HG03103 (cell line): ENCODE measurements around the gene PLEKHF1.
"Not testable (repeated sequence)": the region's sequence is repeated elsewhere in the genome, so short reads cannot be mapped to it uniquely, and the experiment has no call there.

Source experiments
- ATAC-seq: cut with Tn5 transposase; IDR thresholded peaks from one replicate; pipeline ENCODE4 v1.9.1; 2021; ENCODE audit warnings: low read depth; ENCODE audit not compliant: unreplicated experiment

PLEKHF1 gene

DNA sequence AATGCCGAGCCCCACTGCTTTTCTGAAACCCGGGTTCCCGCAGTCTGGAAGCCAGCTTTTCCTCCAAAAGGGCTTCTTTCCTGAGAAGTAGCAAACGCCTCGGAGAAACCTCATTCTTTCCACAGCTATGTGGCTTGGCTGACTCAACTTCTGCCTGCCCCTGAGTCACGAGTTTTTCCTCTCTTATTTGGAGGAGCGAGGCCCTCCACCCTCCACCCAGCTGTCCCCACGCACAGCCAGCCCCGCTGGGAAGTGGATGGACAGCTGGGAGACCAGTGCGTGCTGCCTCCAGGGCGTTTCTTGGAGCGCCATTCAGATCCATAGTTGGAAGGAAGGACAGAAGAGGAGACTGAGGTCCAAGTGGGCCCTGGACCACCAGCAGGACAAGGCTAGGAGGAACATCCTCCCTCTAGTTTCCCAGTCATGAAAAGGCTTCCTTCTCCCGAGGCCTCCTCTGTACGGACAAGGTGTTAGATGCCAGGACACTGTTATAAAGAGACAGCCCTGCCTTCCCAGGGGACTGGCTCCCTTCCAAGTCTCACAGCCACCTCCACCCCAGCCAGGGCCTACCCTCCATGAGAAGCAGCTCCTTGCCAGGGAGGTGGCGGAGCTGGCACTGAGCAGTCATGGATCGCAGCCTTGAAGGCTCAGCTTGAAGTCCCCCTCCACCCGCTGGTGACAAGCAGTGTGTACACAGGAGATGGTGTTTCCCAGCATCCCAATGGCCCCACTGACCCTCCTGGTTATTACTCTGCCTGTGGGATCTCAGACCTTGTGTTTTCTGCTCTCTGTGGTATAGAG is 2.5 kb upstream of the PLEKHF1 start:
- no peak for ATAC-seq

DNA sequence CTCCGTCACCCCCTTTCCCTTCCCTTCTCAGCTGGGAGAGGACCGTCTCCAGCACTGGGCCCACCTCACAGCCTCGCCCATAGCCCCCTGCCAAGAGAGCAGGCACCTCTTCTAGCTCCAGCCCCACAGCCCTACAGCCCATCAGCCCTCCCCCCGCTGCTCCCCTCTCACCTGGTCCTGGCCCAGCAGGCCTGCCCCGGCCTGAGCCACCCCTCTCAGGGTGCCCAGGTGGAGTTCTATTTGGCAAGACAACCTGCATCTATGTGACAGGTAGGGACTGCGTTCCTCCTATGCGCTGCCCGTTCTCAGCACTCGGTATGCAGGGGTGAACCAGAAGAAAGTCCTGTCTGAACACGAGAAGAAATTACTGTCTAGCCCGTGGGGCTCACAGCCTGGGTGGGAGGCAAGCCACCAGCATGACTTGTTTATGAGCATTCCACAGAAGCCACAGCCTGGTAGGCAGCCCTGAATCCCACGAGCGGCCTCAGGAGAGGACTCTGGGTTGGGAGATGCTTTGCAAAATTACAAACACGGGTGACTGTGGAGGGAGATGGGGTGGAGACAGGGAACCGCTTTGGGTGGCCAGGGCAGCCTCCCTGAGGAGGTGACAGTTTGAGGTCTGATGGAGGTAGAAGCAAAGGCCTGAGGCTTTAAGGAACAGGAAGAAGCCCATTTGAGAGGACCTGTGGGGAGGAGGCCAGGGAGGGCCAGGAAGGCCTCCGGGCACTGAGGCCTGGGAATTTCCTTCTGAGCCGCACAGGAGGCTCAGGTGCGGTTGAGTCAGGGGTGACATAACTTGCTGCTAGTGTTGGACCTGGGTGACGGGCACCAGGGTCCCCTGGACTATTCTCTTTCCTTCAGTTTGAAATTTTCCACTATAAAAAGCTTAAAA is 1.2 kb upstream of the PLEKHF1 start:
- no peak for ATAC-seq

DNA sequence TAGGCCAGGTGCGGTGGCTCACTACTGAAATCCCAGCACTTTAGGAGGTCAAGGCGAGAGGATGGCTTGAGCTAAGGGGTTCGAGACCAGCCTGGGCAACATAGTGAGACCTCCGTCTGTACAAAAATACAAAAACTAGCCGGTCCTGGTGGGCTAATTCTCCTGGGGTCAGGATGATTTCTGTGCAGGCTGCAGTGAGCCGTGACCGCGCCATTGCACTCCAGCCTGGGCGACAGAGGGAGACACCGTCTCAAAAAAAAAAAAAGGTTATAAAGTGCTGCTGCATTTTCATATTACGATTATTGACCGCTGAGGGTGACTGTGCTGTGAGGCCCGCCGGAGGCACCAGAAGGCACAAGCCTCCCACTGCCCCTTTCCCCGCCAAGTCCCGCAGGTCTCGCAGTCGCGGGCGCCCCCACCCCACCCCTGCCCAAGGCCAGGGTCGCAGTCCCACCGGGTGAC is 477 bp upstream of the PLEKHF1 start:
- no peak for ATAC-seq

DNA sequence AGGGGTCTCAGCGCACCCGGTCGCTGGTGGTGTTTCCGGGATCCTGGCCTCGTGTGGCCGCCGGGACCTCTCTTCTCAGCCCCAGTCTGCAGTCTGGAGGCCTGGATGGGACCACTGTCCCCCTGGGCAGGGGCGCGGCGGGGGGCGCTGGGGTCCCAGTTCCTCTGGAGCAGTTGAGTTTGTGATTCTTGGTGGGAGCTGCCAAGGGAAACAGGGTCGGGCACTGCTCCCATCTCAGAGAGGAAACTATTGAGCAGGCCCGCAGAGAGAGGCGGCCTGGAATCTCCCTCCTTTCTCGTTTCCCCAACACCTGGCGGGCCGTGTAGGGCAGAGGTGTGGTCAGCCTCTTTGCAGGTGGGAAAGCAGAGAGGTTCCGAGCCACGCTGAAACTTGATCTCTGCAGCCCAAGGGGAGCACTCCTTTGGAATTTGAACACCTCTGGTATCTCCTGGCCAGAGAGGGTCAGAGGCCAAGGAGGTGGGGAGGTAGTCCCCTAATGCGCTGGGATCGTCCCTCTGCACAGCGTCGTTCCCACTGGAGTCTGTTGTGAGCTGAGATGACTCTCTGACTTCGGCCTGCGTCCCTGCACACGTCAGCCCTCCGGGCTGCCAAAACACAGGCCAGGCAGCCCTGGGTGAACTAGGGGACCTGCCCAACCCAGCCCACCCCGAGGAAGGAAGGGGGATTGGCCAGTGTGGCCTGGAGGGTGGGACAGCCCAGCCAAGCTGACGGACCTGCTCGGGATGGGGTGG is 741 bp downstream of the PLEKHF1 start:
- no peak for ATAC-seq

DNA sequence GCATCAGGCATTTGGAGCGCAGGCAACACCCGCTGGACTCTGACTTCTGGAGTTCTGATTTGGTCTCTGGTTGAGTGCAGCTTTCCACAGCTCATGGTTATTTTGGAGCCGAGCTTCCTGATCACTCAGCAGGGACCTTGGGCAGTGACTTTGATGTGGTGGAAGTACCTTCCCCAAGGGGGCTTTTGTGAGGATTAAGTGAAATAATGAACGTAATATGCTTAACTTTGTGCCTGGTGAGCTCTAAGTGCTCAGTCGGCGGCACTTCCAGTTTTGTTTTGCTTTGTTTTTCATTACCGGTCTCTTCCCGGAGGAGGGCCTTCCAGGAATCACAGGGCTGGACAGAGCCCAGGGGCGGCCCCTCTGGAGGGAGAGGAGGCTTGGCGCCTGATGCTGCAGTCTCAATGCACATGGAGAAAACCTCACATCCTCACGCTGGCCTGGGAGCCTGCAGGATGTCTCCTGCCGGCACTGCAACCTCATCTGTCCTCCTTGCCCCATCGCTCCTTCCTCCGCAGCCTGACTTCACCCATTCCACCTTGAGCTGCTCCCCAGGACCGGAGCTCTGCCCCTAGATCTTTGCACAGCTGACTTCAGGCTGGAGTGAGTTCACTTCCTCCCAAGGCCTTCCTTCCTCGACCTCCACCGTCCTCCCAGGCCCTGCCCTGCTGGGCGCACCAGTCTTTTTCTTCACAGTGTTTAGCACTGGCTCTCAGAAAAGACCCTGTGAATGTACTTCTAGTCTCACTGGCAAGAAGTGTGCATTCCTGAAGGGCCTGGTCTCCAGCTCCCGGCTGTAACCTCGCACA is 1.5 kb downstream of the PLEKHF1 start:
- no peak for ATAC-seq

DNA sequence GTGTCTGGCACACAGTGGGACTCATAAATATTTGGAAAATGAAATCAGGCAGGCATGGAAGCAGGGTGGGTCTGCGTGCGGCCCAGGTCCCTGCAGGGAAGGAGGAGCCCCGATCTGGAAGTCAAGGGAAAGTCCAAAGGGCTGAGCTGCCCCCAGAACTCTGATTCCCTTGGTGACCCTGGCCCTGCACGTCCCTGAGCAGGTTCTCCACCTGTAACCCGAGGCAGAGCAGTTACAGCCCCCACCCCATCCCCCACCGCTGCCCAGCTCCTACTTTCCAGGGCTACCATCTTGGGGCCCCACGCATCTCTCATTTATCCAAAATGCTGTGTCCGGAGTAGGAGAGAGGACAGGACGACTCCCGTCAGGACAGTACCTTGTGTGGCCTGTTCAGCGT is 2.1 kb downstream of the PLEKHF1 start:
- ATAC-seq, result no peak

DNA sequence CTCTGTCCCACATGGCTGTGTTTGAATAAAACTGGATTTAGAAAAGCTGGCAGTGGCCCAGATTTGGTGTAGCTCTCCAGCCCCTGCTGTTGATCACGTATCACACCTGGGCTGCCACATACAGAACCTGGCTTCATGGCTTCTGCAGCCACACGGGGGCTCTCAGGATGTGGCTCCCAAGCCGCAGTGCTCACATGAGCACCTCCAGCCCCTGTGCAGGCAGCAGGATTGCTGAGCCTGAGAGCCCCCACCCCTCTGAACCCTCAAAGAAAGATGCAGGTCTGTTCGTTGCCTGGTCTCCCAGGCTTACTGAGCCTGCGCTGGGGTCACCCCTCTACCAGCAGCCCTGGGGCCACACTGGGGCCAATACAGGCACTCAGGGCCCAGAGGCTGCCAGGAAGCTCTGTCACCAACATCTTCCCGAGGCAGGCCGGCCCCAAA is 2.7 kb downstream of the PLEKHF1 start:
- no peak for ATAC-seq

DNA sequence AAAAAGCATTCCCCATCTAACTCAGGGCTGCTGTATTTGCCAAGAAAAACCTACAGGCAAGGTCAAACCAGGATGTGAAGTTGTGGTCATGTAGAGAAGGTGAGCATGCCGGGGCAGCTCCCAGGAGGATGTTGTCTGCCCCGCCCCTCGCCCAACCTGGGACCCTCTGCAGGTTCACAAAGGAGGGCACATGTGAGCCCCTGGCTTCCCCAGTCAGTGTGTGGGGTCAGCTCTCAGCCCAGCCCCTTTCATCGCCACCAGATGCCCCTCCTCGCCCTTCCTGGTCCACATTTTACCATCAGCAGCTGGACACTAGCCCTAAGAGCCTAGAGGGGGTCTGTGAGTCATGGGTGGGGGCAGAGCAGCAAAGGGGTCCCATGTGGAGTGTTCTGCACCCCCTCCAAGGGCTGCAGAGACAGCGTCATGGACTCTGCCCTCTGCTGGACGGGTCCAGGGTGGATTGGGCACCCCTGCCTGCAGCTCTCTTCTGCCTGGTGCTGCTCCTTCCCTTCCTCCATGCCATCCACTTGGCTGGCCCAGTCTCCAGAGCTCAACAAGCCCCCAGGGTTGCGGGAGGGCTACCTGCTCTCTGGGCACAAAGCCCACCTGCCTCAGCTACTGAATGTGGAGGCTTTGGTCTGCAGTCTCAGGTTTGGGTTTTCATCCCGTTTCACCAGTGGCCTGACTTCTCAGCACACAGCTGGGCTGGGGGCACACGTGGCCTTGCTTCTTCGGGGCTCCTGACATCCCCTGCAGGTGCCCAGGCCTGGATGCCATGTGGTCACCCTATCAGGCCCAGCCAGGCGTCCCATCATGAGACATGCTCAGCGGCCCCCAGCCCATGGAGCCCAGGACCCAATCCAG is 3.7 kb downstream of the PLEKHF1 start:
- no peak for ATAC-seq

DNA sequence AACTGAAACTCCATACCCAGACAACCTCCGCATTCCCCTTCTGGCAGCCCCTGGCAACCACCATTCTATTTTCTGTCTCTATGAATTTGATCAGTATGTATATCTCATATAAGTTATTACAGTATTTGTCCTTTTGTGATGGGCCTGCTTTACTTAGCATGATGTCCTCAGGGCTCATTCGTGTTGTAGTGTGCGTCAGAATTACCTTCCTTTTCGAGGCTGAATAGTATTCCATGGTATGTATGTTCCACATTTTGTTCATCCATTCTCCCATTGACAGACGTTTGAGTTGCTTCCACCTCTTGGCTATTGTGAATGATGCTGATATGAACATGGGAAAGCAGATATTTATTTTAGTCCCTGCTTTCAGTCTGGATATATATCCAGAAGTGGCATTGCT is 5.0 kb downstream of the PLEKHF1 start:
- ATAC-seq, result no peak

DNA sequence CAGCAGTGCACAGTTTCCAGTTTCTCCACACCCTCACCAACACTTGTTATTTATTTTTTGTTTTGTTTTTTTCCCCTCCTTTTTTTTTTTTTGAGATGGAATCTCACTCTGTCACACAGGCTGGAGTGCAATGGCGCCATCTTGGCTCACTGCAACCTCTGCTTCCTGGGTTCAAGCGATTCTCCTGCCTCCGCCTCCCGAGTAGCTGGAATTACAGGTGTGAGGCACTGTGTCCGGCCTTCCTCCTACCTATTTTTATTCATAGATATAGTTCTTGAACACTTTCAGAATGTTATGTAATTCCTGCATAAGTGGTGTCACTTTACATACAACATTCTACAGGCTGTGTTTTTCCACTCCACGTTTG is 5.7 kb downstream of the PLEKHF1 start:
- not testable (repeated sequence) for ATAC-seq

DNA sequence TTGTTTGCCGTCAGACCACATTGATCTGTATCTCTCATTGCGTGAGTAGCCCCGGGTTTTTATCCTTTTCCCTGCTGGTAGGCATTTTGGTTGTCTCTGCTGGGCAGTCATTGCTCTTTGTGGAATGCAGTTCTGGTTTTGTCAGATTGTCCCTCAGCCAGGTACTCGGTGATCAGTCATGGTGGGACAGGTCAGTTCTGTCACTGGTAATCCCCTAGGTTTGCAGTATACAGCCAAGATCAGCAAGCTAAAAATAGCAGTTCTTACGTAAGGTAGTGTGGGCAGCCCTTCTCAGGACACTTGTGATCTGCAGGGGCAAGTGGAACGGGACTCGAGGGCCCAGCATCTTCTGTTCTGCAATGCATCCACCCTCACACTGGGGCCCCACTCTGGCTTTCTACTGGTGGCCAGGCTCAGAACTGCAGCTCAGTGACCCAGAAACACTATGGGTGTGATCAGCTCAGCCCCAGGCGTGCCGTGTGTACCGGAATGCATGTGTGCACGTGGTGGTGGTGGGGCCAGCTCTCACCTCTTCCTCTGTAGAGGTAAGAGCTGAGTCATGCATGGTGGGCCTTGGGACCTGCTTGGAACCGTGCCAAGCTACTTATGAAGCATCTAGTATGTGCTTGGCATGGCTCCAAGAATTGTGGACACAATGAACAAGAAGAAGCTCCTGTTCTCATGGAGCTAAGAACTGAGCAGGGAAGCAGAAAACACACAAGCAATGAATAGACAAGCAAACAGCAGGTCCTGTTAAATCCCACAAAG is 6.3 kb downstream of the PLEKHF1 start:
- ATAC-seq, result peak; percentile 80

DNA sequence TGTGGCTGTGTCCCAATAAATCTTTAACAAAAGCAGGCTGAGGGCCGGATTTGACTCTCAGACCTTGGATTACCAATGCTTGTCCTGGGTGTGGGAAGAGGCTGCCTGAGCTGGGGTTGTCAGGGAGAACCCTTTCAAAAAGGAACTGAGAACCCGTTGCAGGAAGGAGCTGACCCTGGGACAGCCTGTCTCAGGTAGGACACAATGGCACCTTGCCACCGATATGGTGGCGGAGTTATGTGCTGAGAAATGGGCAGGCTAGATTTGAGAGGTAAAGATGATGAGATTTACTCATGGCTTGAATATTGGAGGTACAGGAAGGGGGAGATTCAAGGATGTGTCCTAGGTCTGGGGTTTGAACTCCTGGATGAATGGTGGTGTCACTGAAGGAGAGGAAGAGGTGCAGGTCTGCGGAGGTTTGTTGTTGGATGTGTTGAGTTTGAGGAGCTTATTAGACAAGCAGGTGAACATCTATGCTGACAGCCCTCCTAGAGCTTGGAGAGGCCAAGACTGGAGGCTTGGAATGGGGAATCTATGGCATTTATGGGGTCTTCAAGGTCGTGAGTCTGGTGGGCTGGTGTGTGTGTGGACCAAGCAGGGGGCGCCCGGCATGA is 7.2 kb downstream of the PLEKHF1 start:
- no peak for ATAC-seq

DNA sequence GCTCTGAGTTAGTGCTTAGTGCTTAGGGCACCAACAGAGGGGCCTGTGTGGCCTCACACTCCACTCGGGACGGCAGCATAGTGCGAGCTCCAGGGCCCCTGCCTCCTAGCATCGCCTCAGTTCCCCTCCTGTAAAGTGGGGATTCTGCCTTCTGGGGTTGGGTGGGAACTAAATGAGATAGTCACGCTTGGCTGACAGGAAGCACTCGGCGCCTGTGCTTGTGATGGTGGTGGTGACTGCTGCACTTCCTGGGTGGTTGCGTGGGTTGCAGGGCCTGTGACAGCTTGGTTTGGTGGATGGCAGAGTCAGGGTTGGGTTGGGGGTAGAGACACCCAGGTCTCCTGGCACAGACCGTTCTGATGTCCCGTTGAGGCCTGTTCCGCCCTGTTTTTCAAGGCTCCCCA is 7.7 kb downstream of the PLEKHF1 start:
- peak; percentile 35 for ATAC-seq

DNA sequence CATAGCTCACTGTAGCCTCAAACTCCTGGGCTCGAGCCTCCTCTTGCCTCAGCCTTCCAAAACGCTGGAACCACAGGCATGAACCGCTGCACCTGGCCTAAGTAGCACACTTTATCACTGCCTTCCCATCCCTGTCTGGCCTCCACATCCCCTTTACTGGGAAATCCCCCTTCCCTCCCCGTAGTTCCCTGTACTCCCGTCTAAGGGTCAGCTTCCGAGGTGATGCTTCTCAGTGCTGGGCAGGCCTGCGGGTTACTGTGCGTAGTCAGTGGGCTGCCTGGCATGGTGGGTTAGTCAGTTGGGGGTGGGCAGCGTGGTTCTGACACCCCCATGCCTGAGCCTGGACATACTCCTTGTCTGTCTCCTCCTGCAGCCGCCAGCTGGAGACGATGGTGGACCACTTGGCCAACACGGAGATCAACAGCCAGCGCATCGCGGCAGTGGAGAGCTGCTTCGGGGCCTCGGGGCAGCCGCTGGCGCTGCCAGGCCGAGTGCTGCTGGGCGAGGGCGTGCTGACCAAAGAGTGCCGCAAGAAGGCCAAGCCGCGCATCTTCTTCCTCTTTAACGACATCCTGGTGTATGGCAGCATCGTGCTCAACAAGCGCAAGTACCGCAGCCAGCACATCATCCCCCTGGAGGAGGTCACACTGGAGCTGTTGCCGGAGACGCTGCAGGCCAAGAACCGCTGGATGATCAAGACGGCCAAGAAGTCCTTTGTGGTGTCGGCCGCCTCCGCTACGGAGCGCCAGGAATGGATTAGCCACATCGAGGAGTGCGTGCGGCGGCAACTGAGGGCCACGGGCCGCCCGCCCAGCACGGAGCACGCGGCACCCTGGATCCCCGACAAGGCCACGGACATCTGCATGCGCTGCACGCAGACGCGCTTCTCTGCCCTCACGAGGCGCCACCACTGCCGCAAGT is 8.4 kb downstream of the PLEKHF1 start:
- ATAC-seq, result no peak

DNA sequence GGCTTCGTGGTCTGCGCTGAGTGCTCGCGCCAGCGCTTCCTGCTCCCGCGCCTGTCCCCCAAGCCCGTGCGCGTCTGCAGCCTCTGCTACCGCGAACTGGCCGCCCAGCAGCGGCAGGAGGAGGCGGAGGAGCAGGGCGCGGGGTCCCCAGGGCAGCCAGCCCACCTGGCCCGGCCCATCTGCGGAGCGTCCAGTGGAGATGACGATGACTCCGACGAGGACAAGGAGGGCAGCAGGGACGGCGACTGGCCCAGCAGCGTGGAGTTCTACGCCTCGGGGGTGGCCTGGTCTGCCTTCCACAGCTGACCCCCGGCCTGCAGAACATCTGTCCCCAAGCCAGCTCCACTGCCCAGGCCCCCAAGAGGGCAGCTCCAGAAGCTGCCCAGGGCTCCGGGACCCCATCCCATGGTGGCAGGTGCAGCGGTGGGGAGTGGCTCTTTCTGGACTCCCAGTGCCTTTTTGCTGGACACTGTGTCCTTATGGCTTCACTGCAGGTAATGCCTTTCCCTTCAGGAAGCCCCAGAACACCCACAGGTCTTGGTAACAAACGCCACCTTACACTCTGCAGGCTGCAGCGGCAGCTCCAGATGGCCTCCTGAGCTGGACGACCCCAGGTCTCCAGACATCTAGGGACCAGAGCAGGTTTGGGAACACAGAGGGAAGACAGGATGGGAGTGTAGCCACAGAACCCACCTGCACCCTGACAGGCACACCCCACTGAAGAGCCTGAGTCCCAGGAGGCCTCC is 9.3 kb downstream of the PLEKHF1 start:
- ATAC-seq, result no peak

DNA sequence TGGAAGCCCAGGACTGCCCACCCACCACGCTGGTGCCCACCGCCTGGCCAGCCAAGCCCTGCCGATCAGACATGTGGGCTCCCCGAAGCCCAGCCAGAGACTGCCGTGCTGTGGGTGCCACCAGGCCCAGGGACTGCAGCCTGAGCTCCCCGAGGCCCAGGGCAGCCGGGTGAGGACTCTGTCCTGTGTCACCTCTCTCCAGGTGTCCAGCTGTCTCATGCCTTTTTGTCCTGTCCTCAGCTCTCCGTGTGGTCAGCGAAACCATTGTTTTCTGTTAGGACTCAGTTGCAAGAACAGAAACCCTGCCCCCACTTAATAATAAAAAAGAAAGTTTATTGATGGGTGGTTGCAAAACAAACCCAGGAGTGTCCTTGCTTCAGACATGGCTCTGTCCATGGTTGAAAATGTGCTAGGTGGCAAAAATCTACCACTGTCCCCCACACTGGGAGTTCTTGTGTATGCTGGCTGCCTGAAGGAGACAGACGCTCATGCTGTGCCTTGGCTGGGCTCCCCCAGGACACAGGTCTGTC is 9.9 kb downstream of the PLEKHF1 start:
- no peak for ATAC-seq
